ENCODE measurements around the gene ZC3H7B.
"Not testable (repeated sequence)": the region's sequence is repeated elsewhere in the genome, so short reads cannot be mapped to it uniquely, and the experiment has no call there.

ZC3H7B gene

DNA sequence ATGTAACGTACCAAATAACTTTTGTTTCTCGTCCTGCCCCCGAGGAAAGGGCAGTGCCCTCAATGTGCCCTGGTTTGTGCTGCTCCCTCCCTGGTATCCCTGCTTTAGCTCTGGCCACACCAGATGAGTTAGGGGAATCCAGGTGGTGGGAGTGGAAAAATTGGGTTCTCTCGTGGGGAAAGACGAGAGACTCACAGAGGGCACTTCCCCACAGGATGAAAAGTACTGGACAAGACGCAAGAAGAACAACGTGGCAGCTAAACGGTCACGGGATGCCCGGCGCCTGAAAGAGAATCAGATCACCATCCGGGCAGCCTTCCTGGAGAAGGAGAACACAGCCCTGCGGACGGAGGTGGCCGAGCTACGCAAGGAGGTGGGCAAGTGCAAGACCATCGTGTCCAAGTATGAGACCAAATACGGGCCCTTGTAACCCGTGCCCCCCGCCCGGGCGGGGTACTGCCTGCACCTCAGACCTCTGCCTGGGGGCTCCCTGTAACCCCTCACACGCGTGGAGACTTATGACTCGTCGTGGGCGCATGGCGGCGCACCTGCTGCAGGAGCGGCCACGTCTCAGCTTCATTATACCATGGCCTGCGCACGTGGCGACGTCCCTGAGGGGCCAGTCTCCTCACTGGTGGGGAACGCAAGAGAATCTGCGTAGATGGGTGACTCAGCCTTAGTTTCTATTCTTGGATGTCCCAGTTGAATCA is 94.4 kb downstream of the ZC3H7B start:
- in situ Hi-C loops (cut with HindIII; ENCODE audit: low pct_ligation_motif_present, low pct_unique_long_range_greater_than_20kb, low sequenced_read_pairs): no loop called here
- no peak for DNase-seq

DNA sequence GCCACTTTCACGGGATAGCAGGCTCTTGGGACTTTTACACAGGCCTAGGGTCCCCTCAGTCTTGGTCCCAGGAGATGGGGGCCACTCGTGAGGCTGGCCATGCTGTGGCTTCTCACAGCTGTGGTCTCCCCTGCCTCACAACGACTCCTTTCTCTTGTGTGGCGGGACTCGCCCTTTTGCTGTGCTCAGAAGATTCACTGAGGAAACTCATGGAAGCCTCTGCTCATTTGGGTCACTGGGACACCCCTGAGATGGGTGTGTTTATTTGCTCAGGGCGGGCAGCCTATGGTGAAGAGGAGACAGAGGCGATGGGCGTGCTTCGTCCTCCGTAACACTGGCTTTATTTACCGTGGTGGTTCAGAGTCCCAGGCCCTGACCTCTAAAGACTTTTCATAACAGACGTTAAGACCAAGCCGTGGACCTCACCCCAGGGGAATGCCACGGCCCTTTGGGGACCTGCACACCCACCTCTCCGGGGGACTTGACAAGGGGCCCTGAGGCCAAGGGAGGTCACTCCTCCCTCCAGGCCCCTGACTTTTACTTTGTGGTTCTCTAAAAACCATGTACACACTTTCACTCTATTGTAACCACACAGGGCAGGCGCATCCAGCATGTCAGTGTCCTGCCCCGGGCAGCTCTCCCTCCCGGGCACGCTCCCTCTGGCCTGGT is 96.0 kb downstream of the ZC3H7B start:
- DNase-seq: no peak
- in situ Hi-C loops (cut with HindIII; ENCODE audit: low pct_ligation_motif_present, low pct_unique_long_range_greater_than_20kb, low sequenced_read_pairs): no loop called here

DNA sequence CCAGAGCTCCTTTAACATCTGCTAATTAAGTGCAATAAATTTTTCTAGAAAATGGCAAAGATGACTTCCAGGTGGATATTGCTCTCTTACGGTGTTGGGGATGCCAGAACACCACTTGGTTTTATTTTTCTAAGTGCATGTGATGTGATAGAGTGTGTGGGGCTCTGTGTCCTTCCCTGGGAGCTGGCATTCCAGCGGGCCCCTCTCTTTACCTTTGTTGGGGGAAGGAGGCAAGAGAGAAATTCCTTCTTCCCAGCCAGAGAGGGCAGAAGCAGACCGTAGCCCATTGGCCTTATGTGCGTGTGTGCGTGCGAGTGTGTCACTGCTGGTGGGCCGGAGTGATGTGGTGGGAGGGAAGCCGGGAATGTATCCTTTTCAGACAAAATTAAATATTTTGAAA is 97.6 kb downstream of the ZC3H7B start:
- no peak for DNase-seq
- in situ Hi-C loops (cut with HindIII; ENCODE audit: low pct_ligation_motif_present, low pct_unique_long_range_greater_than_20kb, low sequenced_read_pairs): no loop called here

DNA sequence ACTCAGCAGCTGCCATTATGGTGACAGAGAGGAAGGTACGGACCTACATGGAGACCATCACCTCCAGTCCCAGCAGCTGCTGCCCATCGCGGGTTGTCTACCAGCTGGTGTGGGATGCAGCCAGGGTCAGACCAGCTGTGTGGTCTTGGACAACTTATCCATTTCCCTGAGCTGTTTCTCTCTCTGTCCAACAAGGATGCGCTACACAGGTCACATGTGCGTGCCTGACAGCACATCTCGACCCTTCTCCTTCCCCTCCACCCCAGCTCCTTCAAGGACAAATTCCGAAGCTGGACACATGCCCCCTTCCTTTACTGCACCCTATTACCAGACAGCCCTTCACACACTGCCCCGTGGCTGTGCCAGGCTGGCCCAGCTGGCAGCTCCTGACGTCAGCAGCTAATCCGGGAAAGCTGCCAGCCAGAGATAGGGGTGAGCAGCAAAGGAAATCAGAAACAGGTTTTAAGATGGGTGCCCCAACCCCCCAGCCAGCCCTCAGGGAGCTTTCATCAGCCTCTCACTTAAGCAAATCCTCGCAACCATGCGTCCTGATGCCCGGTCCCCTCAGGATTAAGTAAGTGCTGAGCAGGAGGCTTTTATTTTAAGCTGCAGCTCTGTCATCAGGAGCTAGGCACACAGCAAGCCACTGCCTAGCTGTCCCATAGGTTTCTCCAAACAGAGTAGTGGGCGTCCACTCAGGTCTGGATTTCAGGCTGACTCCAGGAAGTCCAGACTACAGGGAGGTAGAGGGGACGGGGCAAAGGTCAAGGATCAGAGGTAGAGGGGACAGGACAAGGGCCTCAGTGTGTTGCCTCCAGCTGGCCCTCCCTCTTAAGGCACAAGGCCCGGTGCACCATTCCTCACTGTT is 100.7 kb downstream of the ZC3H7B start:
- peak; percentile 59 for DNase-seq
- in situ Hi-C loops (cut with HindIII; ENCODE audit: low pct_ligation_motif_present, low pct_unique_long_range_greater_than_20kb, low sequenced_read_pairs): no loop called here

DNA sequence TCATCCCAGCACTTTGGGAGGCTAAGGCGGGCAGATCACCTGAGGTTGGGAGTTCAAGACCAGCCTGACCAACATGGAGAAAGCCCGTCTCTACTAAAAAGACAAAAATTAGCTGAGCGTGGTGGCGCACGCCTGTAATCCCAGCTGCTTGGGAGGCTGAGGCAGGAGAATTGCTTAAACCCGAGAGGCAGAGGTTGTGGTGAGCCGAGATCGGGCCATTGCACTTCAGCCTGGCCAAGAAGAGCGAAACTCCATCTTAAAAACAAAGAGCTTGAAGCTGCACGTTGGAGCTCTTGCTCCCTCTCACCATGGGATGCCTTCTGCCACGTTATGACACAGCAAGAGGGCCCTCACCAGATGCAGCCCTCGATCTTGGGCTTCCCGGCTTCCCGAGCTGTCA is 101.5 kb downstream of the ZC3H7B start:
- DNase-seq; in situ Hi-C loops (cut with HindIII; ENCODE audit: low pct_ligation_motif_present, low pct_unique_long_range_greater_than_20kb, low sequenced_read_pairs): not testable (repeated sequence)

GRCh38 chr22:41403532-41404318 is 102.4 kb downstream of the ZC3H7B start:
- peak; percentile 89 for DNase-seq
- in situ Hi-C loops (cut with HindIII; ENCODE audit: low pct_ligation_motif_present, low pct_unique_long_range_greater_than_20kb, low sequenced_read_pairs): no loop called here

DNA sequence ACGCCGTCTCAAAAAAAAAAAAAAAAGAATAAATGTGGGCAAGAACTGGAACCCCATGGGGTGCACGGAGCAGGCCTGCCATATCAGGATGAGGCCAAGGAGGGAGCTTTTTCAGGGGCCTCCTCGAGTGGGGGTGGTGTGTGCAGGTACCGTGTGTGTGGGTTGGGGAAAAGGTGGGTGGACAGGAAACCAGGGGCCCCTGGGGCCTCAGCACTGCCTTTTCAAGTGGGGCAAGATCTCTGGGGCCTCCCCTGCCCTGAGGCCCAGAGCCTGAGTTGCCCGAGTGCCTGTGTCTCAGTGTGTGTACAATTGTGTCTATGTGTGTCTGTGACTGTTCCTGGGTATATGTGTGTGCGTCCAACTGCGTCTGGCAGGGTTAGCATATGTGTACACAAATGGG is 104.3 kb downstream of the ZC3H7B start:
- DNase-seq: no peak
- in situ Hi-C loops (cut with HindIII; ENCODE audit: low pct_ligation_motif_present, low pct_unique_long_range_greater_than_20kb, low sequenced_read_pairs): no loop called here

GRCh38 chr22:41406410-41406809 is 105.1 kb downstream of the ZC3H7B start:
- in situ Hi-C loops (cut with HindIII; ENCODE audit: low pct_ligation_motif_present, low pct_unique_long_range_greater_than_20kb, low sequenced_read_pairs): no loop called here
- no peak for DNase-seq

DNA sequence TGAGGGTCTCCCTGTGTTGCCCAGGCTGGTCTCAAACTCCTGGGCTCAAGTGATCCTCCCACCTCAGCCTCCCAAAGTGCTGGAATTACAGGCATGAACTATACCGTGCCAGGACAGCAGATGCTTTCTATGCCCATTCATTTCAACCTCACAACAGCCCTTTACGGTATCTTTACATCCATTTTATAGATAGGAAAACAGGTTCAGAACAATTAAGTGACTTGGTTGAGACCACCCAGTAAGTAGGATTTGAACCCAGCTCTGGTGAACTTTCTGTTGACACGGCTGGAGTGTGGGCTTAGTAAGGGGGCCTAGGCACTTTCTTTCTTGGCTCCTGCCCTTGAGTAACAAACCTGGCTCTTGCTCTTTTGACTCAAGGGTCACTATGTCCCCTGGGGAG is 106.1 kb downstream of the ZC3H7B start:
- in situ Hi-C loops (cut with HindIII; ENCODE audit: low pct_ligation_motif_present, low pct_unique_long_range_greater_than_20kb, low sequenced_read_pairs): no loop called here
- DNase-seq: no peak

DNA sequence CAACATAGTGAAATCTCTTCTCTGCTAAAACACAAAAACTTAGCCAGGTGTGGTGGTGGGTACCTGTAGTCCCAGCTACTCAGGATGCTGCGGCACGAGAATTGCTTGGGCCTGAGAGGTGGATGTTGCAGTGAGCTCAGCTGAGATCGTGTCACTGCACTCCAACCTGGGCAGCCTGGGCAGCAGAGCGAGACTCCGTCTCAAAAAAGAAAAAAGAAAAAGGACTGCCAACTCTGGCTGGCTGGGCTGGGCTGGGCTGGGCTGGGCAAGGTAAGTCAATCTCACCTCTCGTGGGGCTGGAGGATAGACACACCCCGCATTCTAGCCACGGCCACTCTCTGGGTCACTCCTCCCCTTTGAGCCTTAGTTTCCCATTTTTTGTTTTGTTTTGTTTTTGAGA is 107.3 kb downstream of the ZC3H7B start:
- in situ Hi-C loops (cut with HindIII; ENCODE audit: low pct_ligation_motif_present, low pct_unique_long_range_greater_than_20kb, low sequenced_read_pairs): no loop called here

More for the DNA sequence above, 107.3 kb downstream of the ZC3H7B start:
- DNase-seq: no peak
